Endometrium (tissue), 2 donors: Measurements from ENCODE around the gene CLOCK.

Experiments used
- FAIRE-seq: peaks from 2 replicates; lab custom pipeline; 2012; peaks lifted over from hg19 to GRCh38; lab: Jason Lieb, UNC
- donor health status: control.
- donor health status: control.

The CLOCK gene

GRCh38 chr4:55543858-55544257 lies 2.9 kb downstream of the CLOCK start:
- no peak for FAIRE-seq

- FAIRE-seq, result no peak
Observed at GRCh38 chr4:55540271-55540670, 6.4 kb downstream of the CLOCK start.

GRCh38 chr4:55539658-55540057 lies 7.1 kb downstream of the CLOCK start:
- no peak for FAIRE-seq

GRCh38 chr4:55538531-55538930 lies 8.2 kb downstream of the CLOCK start:
- no peak for FAIRE-seq

GRCh38 chr4:55534306-55534705 lies 12.4 kb downstream of the CLOCK start:
- FAIRE-seq, result no peak

GRCh38 chr4:55530691-55531090 lies 16.0 kb downstream of the CLOCK start:
- FAIRE-seq, result no peak

GRCh38 chr4:55530167-55530566 lies 16.5 kb downstream of the CLOCK start:
- FAIRE-seq, result no peak

GRCh38 chr4:55528491-55528890 lies 18.2 kb downstream of the CLOCK start:
- FAIRE-seq, result no peak

GRCh38 chr4:55524844-55525571 lies 21.7 kb downstream of the CLOCK start:
- no peak for FAIRE-seq

- FAIRE-seq, result no peak
Observed at GRCh38 chr4:55518442-55518841, 28.3 kb downstream of the CLOCK start.

- no peak for FAIRE-seq
Observed at GRCh38 chr4:55517526-55518229, 29.0 kb downstream of the CLOCK start.

- no peak for FAIRE-seq
Observed at GRCh38 chr4:55512922-55513571, 33.7 kb downstream of the CLOCK start.

GRCh38 chr4:55512077-55512476 lies 34.6 kb downstream of the CLOCK start:
- FAIRE-seq, result no peak

- no peak for FAIRE-seq
Observed at GRCh38 chr4:55510685-55511084, 36.0 kb downstream of the CLOCK start.

- FAIRE-seq, result no peak
Observed at GRCh38 chr4:55509266-55509665, 37.4 kb downstream of the CLOCK start.

- no peak for FAIRE-seq
Observed at GRCh38 chr4:55507612-55508011, 39.1 kb downstream of the CLOCK start.

GRCh38 chr4:55503169-55503568 lies 43.5 kb downstream of the CLOCK start:
- FAIRE-seq, result no peak

- FAIRE-seq, result no peak
Observed at GRCh38 chr4:55500072-55500471, 46.6 kb downstream of the CLOCK start.

GRCh38 chr4:55499495-55499894 lies 47.2 kb downstream of the CLOCK start:
- no peak for FAIRE-seq

GRCh38 chr4:55498051-55498450 lies 48.7 kb downstream of the CLOCK start:
- FAIRE-seq, result no peak

- FAIRE-seq, result no peak
Observed at GRCh38 chr4:55491486-55491885, 55.2 kb downstream of the CLOCK start.

- FAIRE-seq, result no peak
Observed at GRCh38 chr4:55488716-55489115, 58.0 kb downstream of the CLOCK start.

- FAIRE-seq, result no peak
Observed at GRCh38 chr4:55485821-55486220, 60.9 kb downstream of the CLOCK start.
